Activated naive CD8-positive, alpha-beta T cell (primary cell): Measurements from ENCODE around the gene MOV10.

ENCODE experiments used
- H3K27ac Mint-ChIP-seq: one replicate; pipeline ENCODE4 v1.8.0; 2021; ENCODE audit warnings: mixed read lengths
- H3K27me3 Mint-ChIP-seq: one replicate; pipeline ENCODE4 v1.8.0; 2021; ENCODE audit warnings: mixed read lengths
- H3K36me3 Mint-ChIP-seq: one replicate; pipeline ENCODE4 v1.8.0; 2021; ENCODE audit warnings: mixed read lengths
- H3K4me1 Mint-ChIP-seq: one replicate; pipeline ENCODE4 v1.8.0; 2021; ENCODE audit warnings: low read depth, mixed read lengths
- H3K4me3 Mint-ChIP-seq: one replicate; pipeline ENCODE4 v1.8.0; 2021; ENCODE audit warnings: mild to moderate bottlenecking, mixed read lengths
- H3K9me3 Mint-ChIP-seq: one replicate; pipeline ENCODE4 v1.8.0; 2021; ENCODE audit warnings: low read depth, mixed read lengths

Gene MOV10

DNA sequence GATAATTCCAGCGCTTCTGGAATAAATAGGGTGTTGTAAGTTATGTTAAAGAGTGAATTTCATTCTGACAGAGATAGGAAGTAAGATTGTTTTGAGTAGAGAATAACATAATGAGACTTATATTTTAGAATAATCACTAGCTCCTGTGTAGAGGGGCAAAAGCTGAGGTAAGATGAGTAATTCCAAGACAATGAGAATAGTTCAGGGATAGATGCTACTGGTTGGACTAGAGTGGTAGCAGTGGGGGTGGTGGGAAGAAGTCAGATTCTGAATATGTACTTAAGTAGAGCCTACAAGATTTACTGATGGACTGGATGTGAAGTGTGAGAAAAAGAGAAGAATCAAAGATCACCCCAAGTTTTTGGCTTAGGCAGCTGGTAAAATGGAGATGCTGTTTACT lies 23.3 kb upstream of the MOV10 start:
- Mint-ChIP-seq H3K4me3 (no peak overlapping the region), H3K4me1 (peaks cover 16% of the 10 kb centered on the region), H3K36me3 (peaks cover 10% of the 10 kb centered on the region), H3K27ac (peak overlapping the region; percentile 64), H3K27me3 (no peaks in the 10 kb centered on the region), H3K9me3 (no peaks in the 10 kb centered on the region)

DNA sequence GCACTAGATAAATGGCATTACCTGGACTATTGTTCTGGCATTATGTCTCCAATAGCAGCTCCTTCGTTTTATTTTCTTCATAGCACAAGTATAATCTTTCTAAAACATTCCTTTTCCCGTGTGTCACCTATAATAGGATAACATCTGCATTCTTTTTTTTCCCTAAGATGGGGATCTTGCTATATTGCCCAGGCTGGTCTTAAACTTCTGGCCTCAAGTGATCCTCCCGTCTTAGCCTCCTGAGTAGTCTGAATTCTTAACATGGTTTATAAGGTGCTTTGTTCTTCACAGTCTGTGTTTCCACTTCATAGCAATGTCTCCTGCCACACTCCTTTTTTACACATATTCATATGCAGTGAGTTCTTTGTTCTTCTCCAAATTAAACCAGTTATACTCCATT lies 8.6 kb upstream of the MOV10 start:
- peaks cover 19% of the 10 kb centered on the region for H3K36me3 Mint-ChIP-seq
- no peaks in the 10 kb centered on the region for H3K9me3 Mint-ChIP-seq
- H3K4me1 Mint-ChIP-seq = peaks cover 24% of the 10 kb centered on the region
- peak overlapping the region; percentile 72 for H3K27ac Mint-ChIP-seq
- H3K27me3 Mint-ChIP-seq = no peaks in the 10 kb centered on the region
- no peak overlapping the region for H3K4me3 Mint-ChIP-seq

DNA sequence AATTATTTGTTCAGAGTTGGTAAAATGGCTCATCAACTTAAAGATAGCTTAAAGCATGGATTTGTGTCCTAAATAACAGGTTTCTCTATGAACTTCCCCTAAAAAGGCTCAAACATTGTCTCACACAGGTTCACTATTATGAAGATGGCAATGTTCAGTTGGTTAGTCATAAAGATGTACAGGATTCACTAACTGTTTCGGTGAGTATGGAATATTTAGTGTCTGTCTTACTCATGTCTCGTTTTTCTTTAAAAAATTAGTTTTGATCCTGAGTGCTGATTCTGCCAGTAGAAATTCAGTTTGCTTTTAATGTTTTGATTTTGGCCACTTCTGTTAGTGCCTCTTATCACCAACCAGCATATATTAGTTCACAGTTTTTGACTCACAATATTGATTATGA lies 7.5 kb upstream of the MOV10 start:
- Mint-ChIP-seq H3K4me1 (peaks cover 28% of the 10 kb centered on the region), H3K9me3 (no peaks in the 10 kb centered on the region), H3K4me3 (no peak overlapping the region), H3K27ac (peak overlapping the region; percentile 80), H3K27me3 (no peaks in the 10 kb centered on the region), H3K36me3 (peaks cover 19% of the 10 kb centered on the region)

DNA sequence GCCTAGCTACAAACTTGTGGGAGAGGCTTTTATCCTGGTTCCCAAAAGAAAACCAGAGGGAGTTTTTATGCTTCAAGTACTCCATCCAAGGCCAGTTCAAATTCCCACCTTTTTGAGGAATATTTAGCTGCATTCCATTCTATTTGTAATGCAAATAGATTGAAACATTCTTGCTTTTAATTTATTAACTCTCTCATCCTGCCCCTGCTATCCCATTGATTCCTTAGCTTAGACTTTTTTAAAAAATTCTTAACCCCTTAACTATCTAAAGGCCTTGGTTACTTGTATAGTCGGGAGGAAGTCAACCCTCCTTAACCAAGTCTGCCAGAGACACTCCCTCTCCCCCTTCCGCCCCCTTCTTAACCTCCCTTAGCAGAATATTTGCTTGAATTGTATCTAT lies 2.5 kb upstream of the MOV10 start:
- Mint-ChIP-seq H3K9me3 (no peaks in the 10 kb centered on the region), H3K27ac (peak overlapping the region; percentile 42), H3K4me3 (no peak overlapping the region), H3K27me3 (no peaks in the 10 kb centered on the region), H3K36me3 (peaks cover 13% of the 10 kb centered on the region), H3K4me1 (peaks cover 56% of the 10 kb centered on the region)

DNA sequence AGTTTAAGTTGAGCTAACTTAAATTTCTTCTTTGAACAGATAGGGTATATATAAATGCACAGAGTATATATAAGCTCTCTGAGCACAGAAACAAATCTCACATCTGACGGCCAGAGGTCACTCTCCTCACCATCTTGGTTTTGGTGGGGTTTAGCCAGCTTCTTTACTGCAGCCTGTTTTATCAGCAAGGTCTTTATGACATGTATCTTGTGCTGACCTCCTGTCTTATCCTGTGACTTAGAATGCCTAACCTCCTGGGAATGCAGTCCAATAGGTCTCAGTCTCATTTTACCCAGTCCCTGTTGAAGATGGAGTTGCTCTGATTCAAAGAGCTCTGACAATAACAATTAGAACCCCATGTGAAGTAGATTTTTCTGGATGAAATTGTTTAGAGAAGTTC lies 1.6 kb upstream of the MOV10 start:
- Mint-ChIP-seq H3K9me3 (no peaks in the 10 kb centered on the region), H3K36me3 (peaks cover 10% of the 10 kb centered on the region), H3K27ac (peak overlapping the region; percentile 25), H3K4me1 (peaks cover 57% of the 10 kb centered on the region), H3K27me3 (no peaks in the 10 kb centered on the region), H3K4me3 (peak overlapping the region; percentile 41)

DNA sequence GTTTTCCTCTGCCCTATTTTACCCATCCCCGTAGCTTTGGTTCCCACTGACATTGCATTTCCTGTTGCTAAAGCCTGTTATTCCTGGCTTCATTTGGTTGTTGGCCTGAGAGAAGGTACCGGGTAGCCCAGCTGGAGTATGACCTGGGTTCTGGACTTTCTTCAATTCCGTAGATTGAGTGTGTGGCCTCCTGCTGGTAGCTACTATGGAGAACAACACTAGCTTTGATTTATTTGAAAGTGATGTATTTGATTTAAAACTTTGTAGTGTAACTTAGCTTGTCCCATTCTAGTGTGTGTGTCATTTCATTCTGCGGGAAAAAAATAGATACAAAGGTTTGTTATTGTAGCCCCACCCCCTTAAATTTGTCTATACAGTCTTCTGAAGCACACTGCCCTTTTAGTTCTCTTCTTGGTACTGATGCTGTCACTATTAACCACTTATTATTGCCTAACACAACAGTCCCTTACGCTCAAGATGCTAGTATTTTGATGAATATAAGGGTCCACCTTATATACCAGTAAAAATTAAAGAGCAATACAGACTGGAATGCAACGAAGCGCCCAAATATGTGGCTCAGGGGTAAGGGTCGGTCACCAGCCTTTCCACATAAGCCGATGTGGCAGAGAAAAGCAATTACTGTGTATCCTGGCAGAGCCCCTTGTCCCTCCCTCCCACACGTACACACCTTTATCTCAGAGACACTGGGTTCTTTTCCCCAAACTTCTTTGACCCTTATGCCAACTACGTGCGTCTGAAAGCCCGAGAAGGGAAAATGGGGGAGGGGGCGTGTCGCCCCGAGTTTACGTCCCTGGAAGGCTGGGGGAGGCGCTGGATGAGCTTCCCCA lies 643 bp upstream of the MOV10 start:
- Mint-ChIP-seq H3K4me3 (peak overlapping the region; percentile 92), H3K9me3 (no peaks in the 10 kb centered on the region), H3K36me3 (peaks cover 6% of the 10 kb centered on the region), H3K27me3 (no peaks in the 10 kb centered on the region), H3K27ac (peak overlapping the region; percentile 84), H3K4me1 (peaks cover 55% of the 10 kb centered on the region)

DNA sequence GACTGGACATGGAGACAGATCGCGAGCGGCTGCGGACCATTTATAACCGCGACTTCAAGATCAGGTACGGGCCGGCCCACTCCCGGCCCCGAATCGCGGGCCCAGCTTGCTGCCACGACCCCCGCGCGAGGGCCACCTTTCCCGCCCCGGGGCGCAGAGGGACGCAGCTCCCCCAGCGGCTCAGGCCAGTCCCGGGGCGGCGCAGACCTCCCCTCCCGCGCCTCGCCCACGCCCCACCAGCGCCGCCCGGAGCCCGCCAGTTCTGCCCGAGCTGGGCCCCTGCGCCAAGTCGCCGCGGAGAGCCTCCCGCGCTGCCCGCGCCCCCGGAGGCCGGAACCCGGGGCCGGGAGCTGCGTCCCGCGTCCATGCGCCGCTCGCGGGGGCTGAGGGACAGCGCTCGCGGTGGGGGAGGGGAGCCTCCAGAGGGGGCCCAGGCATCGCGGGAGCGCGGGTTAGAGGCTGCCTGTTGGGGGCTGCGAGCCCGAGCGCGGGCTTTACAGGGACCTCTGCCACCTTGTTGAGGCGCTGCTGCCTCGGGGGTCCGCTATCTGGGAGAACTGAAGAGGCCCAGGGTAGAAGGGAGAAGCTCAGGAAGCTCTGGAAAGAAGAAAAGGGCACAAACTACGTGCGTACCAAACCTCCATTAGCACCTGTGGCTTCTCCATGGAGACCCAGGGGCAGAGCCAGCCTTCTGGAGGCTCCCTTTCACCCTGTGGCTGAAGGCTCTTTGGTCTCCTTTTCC lies 698 bp downstream of the MOV10 start:
- Mint-ChIP-seq H3K27me3 (no peaks in the 10 kb centered on the region), H3K36me3 (peaks cover 9% of the 10 kb centered on the region), H3K4me1 (peaks cover 58% of the 10 kb centered on the region), H3K4me3 (peak overlapping the region; percentile 92), H3K27ac (peak overlapping the region; percentile 84), H3K9me3 (no peaks in the 10 kb centered on the region)

DNA sequence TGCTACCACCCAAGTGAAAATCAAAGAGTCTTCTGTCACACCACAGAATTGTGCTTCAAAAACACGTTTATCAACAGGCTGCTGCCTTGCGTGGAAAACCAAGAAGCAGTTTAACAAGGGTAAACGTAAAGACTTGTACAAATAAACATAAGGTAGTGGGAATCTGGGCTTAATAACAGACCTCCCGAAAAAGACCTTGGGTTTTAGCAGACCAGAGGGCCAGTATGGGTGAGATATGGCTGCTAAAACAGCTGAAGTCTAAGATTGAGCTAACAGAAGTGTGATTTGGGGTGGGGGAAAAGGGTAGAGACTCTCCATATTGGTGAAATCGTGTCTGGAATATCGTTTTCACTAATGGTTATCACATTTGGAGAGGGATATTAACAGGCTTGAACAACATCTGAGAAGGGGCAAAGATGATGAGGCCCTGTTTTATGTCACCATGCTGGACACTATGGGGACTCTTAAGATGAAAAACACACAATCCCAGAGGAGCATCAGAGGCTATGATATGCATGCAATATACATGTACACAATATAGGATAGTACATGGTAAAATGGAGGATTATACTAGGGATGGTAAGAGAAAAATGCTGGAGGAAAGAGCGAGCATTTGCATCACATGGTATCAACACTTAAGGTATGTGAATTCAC lies 1.4 kb downstream of the MOV10 start:
- Mint-ChIP-seq H3K27me3 (no peaks in the 10 kb centered on the region), H3K9me3 (no peaks in the 10 kb centered on the region), H3K36me3 (peaks cover 11% of the 10 kb centered on the region), H3K4me3 (peak overlapping the region; percentile 82), H3K27ac (peak overlapping the region; percentile 46), H3K4me1 (peaks cover 58% of the 10 kb centered on the region)

DNA sequence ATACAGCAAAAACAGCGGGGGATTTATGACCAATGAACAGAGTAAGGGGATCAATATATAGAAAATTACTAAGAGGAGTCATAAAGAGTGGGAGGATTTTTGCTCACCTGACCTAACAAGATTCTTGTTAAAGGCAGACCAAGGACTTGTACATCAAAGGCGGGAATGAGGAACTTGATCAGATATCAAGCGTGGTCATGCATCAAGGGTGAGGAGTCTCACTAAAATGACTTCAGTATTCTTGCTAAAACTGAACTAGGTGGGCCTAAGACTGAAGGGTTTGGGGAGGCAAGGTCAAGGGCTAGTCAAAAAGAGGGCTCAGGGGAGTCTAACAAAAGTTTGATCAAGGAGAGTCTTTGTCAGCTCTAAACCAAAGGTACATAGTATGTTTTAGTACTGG lies 2.1 kb downstream of the MOV10 start:
- peak overlapping the region; percentile 82 for H3K4me3 Mint-ChIP-seq
- peaks cover 12% of the 10 kb centered on the region for H3K36me3 Mint-ChIP-seq
- no peaks in the 10 kb centered on the region for H3K9me3 Mint-ChIP-seq
- H3K4me1 Mint-ChIP-seq = peaks cover 55% of the 10 kb centered on the region
- no peaks in the 10 kb centered on the region for H3K27me3 Mint-ChIP-seq
- no peak overlapping the region for H3K27ac Mint-ChIP-seq

DNA sequence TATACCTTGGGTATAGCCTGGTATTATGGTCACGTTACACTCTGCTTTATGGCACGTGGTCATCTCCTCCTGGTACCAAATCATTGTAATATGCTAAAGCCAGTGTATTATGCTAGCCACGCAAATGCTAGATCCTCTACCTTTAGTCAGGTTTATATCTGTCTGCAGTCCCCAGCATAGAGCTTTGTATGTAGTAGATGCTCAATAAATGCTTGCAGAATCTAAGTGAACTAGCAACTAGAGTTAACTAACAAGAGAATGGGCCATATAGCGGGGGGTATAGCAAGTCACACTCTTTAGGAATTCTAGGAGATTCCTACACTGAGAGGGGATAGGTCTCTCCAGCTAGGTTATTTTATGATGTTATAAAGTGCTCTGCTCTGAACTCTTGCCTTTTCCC lies 3.0 kb downstream of the MOV10 start:
- H3K4me3 Mint-ChIP-seq = no peak overlapping the region
- no peaks in the 10 kb centered on the region for H3K9me3 Mint-ChIP-seq
- H3K27ac Mint-ChIP-seq = no peak overlapping the region
- H3K36me3 Mint-ChIP-seq = peaks cover 12% of the 10 kb centered on the region
- H3K27me3 Mint-ChIP-seq = no peaks in the 10 kb centered on the region
- peaks cover 54% of the 10 kb centered on the region for H3K4me1 Mint-ChIP-seq

DNA sequence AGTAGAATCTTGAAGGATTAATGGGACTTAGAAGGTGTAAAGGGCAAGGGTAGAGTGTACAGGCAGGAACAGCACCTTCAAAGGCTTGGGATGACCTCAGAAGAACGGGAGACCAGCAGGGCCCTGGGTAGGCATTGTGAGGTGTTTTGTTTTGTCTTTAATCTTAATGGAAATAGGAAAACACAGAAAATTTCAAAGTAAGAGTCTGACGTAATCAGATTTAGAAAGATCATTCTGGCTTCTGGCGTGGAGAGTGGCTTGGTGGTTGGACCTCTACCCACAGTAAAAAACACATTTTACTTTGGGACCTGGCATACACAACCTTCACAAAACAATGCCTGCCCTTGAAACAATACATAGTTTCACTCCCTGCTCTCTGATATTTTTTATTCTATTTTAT lies 4.1 kb downstream of the MOV10 start:
- Mint-ChIP-seq H3K27ac (no peak overlapping the region), H3K4me3 (no peak overlapping the region), H3K36me3 (peaks cover 12% of the 10 kb centered on the region), H3K4me1 (peaks cover 48% of the 10 kb centered on the region), H3K27me3 (no peaks in the 10 kb centered on the region), H3K9me3 (no peaks in the 10 kb centered on the region)

DNA sequence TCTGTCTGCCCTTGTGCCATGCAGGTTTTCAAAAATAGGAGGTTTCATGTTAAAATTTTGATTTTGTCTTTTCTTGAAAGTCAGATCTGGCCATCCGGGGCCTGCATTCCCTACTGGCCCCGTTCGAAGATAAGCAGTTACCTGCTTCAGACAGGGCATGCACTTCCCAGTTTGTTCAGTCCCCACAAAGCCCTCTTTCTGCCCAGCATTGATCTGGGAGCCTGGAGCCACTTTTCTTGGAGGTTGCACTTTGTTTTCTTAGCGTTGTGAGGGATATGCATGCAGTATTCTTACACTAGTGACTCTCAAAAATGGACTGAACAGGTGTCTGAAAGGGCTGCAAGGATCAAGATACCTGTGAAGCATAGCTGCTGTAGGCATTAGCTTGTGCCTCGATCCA lies 11.5 kb downstream of the MOV10 start:
- Mint-ChIP-seq H3K4me3 (no peak overlapping the region), H3K4me1 (peaks cover 9% of the 10 kb centered on the region), H3K27ac (no peak overlapping the region), H3K9me3 (no peaks in the 10 kb centered on the region), H3K27me3 (no peaks in the 10 kb centered on the region), H3K36me3 (peaks cover 4% of the 10 kb centered on the region)

DNA sequence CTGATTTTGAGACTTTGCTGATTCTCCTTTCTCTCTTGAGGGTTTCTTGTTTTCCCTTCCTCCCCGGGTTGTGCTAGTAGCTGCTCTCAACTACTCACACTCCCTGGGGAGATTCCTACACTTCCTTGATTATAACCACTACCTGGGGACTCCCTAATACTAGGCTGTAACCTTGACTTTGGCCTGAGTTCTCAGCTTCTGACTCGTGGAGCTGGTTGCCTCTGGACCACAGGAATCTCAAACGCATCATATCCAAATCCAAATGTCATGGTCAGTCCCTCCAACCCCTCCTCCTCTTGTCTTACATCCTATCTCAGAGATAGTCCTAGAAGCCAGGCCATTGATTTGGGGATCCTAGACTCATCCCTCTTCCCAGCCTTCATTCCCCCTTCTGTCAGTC lies 12.0 kb downstream of the MOV10 start:
- H3K4me1 Mint-ChIP-seq = peaks cover 9% of the 10 kb centered on the region
- peaks cover 4% of the 10 kb centered on the region for H3K36me3 Mint-ChIP-seq
- H3K9me3 Mint-ChIP-seq = no peaks in the 10 kb centered on the region
- H3K4me3 Mint-ChIP-seq = no peak overlapping the region
- no peaks in the 10 kb centered on the region for H3K27me3 Mint-ChIP-seq
- H3K27ac Mint-ChIP-seq = no peak overlapping the region

DNA sequence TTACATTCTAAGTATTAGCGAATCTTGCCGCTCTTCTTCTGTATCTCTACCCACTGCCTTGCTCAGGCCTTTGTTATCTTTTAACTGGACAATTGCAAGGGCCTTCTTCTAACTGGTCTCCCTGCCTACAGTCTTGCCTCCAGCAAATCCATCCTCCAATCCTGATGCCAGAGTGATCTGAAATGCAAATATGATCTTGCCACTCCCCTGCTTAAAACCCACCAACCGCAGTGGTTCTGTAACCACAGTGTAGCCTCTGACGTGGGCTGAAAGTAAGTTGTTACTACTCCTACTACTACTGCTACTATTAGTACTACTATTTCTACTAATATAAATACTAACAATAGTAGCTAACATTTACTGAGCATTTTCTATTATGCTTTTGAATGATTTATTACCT lies 12.4 kb downstream of the MOV10 start:
- H3K27ac Mint-ChIP-seq = no peak overlapping the region
- H3K9me3 Mint-ChIP-seq = no peaks in the 10 kb centered on the region
- H3K36me3 Mint-ChIP-seq = peaks cover 4% of the 10 kb centered on the region
- no peaks in the 10 kb centered on the region for H3K27me3 Mint-ChIP-seq
- peaks cover 9% of the 10 kb centered on the region for H3K4me1 Mint-ChIP-seq
- no peak overlapping the region for H3K4me3 Mint-ChIP-seq

DNA sequence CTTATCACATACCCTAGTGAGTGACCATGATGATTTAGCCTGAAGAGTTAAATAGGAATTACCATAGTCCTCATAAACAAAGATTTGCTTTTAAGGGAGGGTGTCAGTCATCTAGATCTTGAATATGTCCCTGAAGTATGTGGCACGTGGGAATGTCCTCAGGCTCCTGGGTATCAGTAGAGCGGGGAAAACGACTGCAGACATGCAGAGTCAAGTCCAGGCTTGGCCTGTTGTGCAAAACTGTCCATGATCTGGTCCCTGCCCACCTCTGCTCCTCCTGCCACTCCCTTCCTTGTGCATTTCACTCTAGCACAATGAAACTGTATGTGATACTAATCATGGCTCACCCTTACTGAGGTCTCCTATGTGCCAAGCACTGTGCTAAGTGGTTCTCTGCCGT lies 12.9 kb downstream of the MOV10 start:
- Mint-ChIP-seq H3K36me3 (peaks cover 4% of the 10 kb centered on the region), H3K4me3 (no peak overlapping the region), H3K9me3 (no peaks in the 10 kb centered on the region), H3K27ac (no peak overlapping the region), H3K4me1 (peaks cover 9% of the 10 kb centered on the region), H3K27me3 (no peaks in the 10 kb centered on the region)
